Thoracic aorta (tissue), 2 donors: ENCODE data around the gene ZNF415. TPM values are rescaled to one million over a fixed set of nuclear protein-coding genes. Genes with fewer than 3 reads are reported as not detected.

Experiments
- ATAC-seq: fragments of 150-250 bp; one replicate; pipeline ENCODE4 v1.8.0; 2017; ENCODE audit warnings: low read depth; ENCODE audit not compliant: insufficient number of reproducible peaks, low FRiP score
- DNase-seq: peaks from one replicate; pipeline ENCODE4 v3.0.0-alpha.2; 2020; ENCODE audit warnings: low spot score
- H3K27ac ChIP-seq, 2 donors: fragments of 200-600 bp; sonication (generic); 1 replicate in 1 of 2; 2 replicates in 1 of 2; pipeline ENCODE4 v1.5.1; 2016; ENCODE audit warnings: mild to moderate bottlenecking in 2 of 2, moderate library complexity in 2 of 2
- H3K27me3 ChIP-seq: fragments of 200-600 bp; sonication (generic); replicated peaks from 2 replicates; pipeline ENCODE4 v1.6.0; 2016; ENCODE audit warnings: mild to moderate bottlenecking; ENCODE audit not compliant: insufficient read depth
- H3K36me3 ChIP-seq: fragments of 200-600 bp; sonication (generic); one replicate; pipeline ENCODE4 v1.5.1; 2016
- H3K4me1 ChIP-seq, 2 donors: fragments of 200-600 bp; sonication (generic); 1 replicate in 1 of 2; 2 replicates in 1 of 2; pipeline versions ENCODE4 v1.5.1 to v1.6.0; 2016; ENCODE audit warnings: low read depth in 2 of 2, mild to moderate bottlenecking in 1 of 2; ENCODE audit not compliant: control insufficient read depth in 1 of 2
- H3K4me3 ChIP-seq: fragments of 200-600 bp; sonication (generic); 2 replicates; pipeline ENCODE4 v1.5.1; 2016; ENCODE audit warnings: mild to moderate bottlenecking
- H3K9me3 ChIP-seq: fragments of 200-600 bp; sonication (generic); 2 replicates; pipeline ENCODE4 v1.5.1; 2016
- CTCF ChIP-seq: fragments of 200-600 bp; sonication (generic); IDR thresholded peaks from one replicate; pipeline ENCODE4 v1.5.1; 2019; ENCODE audit warnings: antibody characterized with exemption
- total RNA-seq, 2 donors: library from RNA; depleted of rRNA; stranded (reverse); fragments of >200 nt; gene quantifications; one replicate each; pipeline versions ENCODE4 v1.1.0 to v1.2.3, GENCODE V29; 2016

ZNF415 gene
- total RNA-seq, 2 donors from 2014 or later = 2.3 to 7.1 TPM

GRCh38 chr19:53161123-53161522 lies 28.4 kb upstream of the ZNF415 start:
- DNase-seq = no peak
- ATAC-seq = no peak
- Histone ChIP-seq H3K36me3 (no peaks in the 10 kb centered on the region), H3K4me1 (peaks cover 7 to 9% of the 10 kb centered on the region in 2 donors), H3K9me3 (peaks cover 24% of the 10 kb centered on the region), H3K27me3 (no peaks in the 10 kb centered on the region), H3K27ac (no peak overlapping the region), H3K4me3 (no peak overlapping the region)
- no peak for TF ChIP-seq CTCF

GRCh38 chr19:53160350-53160749 lies 27.6 kb upstream of the ZNF415 start:
- Histone ChIP-seq H3K4me1 (peaks cover 7 to 9% of the 10 kb centered on the region in 2 donors), H3K9me3 (peaks cover 16% of the 10 kb centered on the region), H3K27me3 (no peaks in the 10 kb centered on the region), H3K27ac (no peak overlapping the region), H3K4me3 (no peak overlapping the region), H3K36me3 (no peaks in the 10 kb centered on the region)
- no peak for TF ChIP-seq CTCF
- ATAC-seq (no peak), DNase-seq (no peak)

GRCh38 chr19:53158119-53158656 lies 25.5 kb upstream of the ZNF415 start:
- no peak for TF ChIP-seq CTCF
- Histone ChIP-seq H3K27me3 (no peaks in the 10 kb centered on the region), H3K36me3 (peaks cover 5% of the 10 kb centered on the region), H3K9me3 (peaks cover 3% of the 10 kb centered on the region), H3K4me1 (peaks cover 7 to 9% of the 10 kb centered on the region in 2 donors), H3K27ac (peak overlapping the region; percentile 45 to 69), H3K4me3 (peak overlapping the region; percentile 92)
- DNase-seq (no peak), ATAC-seq (no peak)

- H3K27me3 ChIP-seq = no peaks in the 10 kb centered on the region
- H3K36me3 ChIP-seq = peaks cover 5% of the 10 kb centered on the region
- H3K27ac ChIP-seq = peak overlapping the region; percentile 45 to 69
- H3K9me3 ChIP-seq = peaks cover 3% of the 10 kb centered on the region
- H3K4me1 ChIP-seq = peaks cover 7 to 9% of the 10 kb centered on the region in 2 donors
- ATAC-seq = no peak
- peak overlapping the region; percentile 92 for H3K4me3 ChIP-seq
- no peak for DNase-seq
- no peak for TF ChIP-seq CTCF
Observed at GRCh38 chr19:53157626-53158025, 24.9 kb upstream of the ZNF415 start.

- Histone ChIP-seq H3K9me3 (peaks cover 6% of the 10 kb centered on the region), H3K4me3 (no peak overlapping the region), H3K27ac (no peak overlapping the region), H3K4me1 (peaks cover 7 to 9% of the 10 kb centered on the region in 2 donors), H3K27me3 (no peaks in the 10 kb centered on the region), H3K36me3 (peaks cover 8% of the 10 kb centered on the region)
- DNase-seq = no peak
- ATAC-seq = no peak
- TF ChIP-seq CTCF = no peak
Observed at GRCh38 chr19:53156850-53157249, 24.1 kb upstream of the ZNF415 start.
